Measurements from ENCODE around the gene CIRBP. TPM values are rescaled to one million over a fixed set of nuclear protein-coding genes. Genes with fewer than 3 reads are reported as not detected.

The CIRBP gene
- total and polyA plus RNA-seq, 9 of the 15 experiments (the other 6 are each of a cell fraction or from before 2014, with no cell fraction given): 20.5 to 327 (median 176) TPM

GRCh38 chr19:1292419-1293151 lies 23.5 kb downstream of the CIRBP start:
- ChIA-PET POLR2A (interaction anchor here (0.7 kb wide), 1 partner anchor 9 kb away, joined by 3 read pairs; no protein-coding TSS in a partner anchor), CTCF (ENCODE audit: low intra/inter-chr PET ratio) (no interaction called here)
- Histone ChIP-seq H3K27ac (ENCODE audit: extremely low read depth, low read depth, low read length) (no peak overlapping the region), H3K9me3 (replicated peaks; ENCODE audit: control insufficient read depth, insufficient read depth, low read depth, low read length) (no peaks in the 10 kb centered on the region), H3K4me1 (replicated peaks in 1 of 2; ENCODE audit: control insufficient read depth in 2 of 2, insufficient read depth in 2 of 2, low read length in 2 of 2) (peaks cover 0 to 96% of the 10 kb centered on the region in 2 experiments; a peak in 3 of 5 replicates), H3K9me1 (ENCODE audit: control insufficient read depth, insufficient read depth, low read length) (no peaks in the 10 kb centered on the region), H3K27me3 (ENCODE audit: control insufficient read depth in 2 of 2, insufficient read depth in 2 of 2, low read length in 2 of 2) (peaks cover 35 to 68% of the 10 kb centered on the region in 2 experiments; a peak in 4 of 5 replicates), H3K4me2 (ENCODE audit: insufficient read depth, low read length) (no peak overlapping the region), H3K36me3 (ENCODE audit: control insufficient read depth, insufficient read depth, low read length) (no peaks in the 10 kb centered on the region), H3K4me3 (no peak overlapping the region), H3K79me2 (ENCODE audit: control insufficient read depth, insufficient read depth, low read length) (no peaks in the 10 kb centered on the region), H3K9ac (ENCODE audit: insufficient read depth in 1 of 2, low read depth in 2 of 2, low read length in 2 of 2) (no peak overlapping the region), H2AFZ (ENCODE audit: low read depth, low read length) (no peak overlapping the region), H4K20me1 (replicated peaks; ENCODE audit: control insufficient read depth, insufficient read depth, low read length) (peaks cover 4% of the 10 kb centered on the region; the same call in 1 of the 2 replicates)
- DNase-seq (ENCODE audit: extremely low read depth in 1 of 4, low spot score in 3 of 4) (no peak), ATAC-seq (no peak), FAIRE-seq (no peak)
- no peak for TF ChIP-seq TAL1 (IDR thresholded peaks at IDR 0.05)
- TF ChIP-seq RNF2 (IDR thresholded peaks at IDR 0.05): no peak
- no peak for TF ChIP-seq CBX5 (IDR thresholded peaks at IDR 0.05; ENCODE audit: borderline replicate concordance, low read depth)
- no peak for TF ChIP-seq RCOR1 (IDR thresholded peaks at IDR 0.05; ENCODE audit: borderline replicate concordance in 1 of 2, low read depth in 2 of 2, low read length in 2 of 2)
- TF ChIP-seq, protein P1, sequence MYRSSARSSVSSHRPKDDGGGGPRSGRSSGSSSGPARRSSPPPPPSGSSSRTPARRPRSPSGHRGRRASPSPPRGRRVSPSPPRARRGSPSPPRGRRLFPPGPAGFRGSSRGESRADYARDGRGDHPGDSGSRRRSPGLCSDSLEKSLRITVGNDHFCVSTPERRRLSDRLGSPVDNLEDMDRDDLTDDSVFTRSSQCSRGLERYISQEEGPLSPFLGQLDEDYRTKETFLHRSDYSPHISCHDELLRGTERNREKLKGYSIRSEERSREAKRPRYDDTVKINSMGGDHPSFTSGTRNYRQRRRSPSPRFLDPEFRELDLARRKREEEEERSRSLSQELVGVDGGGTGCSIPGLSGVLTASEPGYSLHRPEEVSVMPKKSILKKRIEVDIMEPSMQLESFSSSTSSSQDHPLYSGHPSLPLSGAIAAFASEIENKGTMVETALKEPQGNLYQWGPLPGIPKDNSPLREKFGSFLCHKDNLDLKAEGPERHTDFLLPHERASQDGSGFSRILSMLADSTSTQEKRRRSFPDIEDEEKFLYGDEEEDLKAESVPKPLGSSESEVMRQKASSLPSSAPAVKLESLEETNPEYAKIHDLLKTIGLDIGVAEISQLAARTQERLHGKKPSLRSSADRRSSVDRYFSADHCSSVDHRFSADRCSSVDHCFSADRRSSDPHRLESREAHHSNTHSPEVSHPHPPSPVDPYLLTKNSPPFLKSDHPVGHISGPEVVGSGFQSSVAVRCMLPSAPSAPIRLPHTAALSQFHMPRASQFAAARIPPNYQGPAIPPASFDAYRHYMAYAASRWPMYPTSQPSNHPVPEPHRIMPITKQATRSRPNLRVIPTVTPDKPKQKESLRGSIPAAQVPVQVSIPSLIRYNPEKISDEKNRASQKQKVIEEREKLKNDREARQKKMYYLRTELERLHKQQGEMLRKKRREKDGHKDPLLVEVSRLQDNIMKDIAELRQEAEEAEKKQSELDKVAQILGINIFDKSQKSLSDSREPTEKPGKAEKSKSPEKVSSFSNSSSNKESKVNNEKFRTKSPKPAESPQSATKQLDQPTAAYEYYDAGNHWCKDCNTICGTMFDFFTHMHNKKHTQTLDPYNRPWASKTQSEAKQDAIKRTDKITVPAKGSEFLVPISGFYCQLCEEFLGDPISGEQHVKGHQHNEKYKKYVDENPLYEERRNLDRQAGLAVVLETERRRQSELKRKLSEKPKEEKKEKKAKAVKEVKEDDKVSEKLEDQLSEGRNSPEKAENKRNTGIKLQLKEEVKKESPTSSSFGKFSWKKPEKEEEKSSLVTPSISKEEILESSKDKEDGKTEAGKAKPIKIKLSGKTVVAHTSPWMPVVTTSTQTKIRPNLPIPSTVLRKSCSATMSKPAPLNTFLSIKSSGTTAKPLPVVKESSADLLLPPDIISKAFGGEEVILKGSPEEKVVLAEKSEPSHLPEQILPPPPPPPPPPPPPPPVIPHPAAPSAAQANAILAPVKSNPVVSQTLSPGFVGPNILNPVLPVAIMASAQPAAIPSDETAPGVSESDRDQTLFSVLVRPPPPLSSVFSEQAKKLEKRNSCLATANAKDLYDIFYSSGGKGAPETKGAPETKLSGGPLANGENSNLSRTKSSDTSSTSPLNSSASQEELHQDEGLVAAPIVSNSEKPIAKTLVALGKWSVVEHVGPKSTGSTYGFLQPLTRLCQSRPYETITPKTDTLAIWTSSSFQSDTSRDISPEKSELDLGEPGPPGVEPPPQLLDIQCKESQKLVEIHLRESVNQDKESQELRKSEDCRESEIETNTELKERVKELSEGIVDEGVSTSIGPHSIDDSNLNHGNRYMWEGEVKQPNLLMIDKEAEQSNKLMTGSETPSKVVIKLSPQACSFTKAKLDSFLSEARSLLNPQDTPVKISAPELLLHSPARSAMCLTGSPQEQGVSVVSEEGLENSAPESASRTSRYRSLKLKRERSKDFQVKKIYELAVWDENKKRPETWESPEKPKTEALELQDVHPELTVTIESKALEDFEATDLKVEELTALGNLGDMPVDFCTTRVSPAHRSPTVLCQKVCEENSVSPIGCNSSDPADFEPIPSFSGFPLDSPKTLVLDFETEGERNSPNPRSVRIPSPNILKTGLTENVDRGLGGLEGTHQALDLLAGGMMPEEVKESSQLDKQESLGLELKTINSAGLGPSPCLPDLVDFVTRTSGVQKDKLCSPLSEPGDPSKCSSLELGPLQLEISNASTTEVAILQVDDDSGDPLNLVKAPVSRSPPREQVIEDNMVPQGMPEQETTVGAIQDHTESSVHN (IDR thresholded peaks at IDR 0.05; ENCODE audit: borderline replicate concordance in 1 of 2, low read depth in 1 of 2): no peak
- TF ChIP-seq E2F3 (CRISPR knock-in tag; IDR thresholded peaks at IDR 0.05): no peak
- TF ChIP-seq NCOR1 (IDR thresholded peaks at IDR 0.05): no peak
- no peak for TF ChIP-seq EGR1 (conservative IDR thresholded peaks at IDR 0.05)
- no peak for TF ChIP-seq PHTF2 (CRISPR knock-in tag; IDR thresholded peaks at IDR 0.05)
- no peak for TF ChIP-seq CHD2 (IDR thresholded peaks at IDR 0.05; ENCODE audit: low read depth, low read length)
- no peak for TF ChIP-seq ZNF76 (CRISPR knock-in tag; IDR thresholded peaks at IDR 0.05; ENCODE audit: borderline replicate concordance)
- TF ChIP-seq ZNF280A (IDR thresholded peaks at IDR 0.05; ENCODE audit: low read depth, partially characterized antibody): no peak
- no peak for TF ChIP-seq ETV1 (tag; conservative IDR thresholded peaks at IDR 0.05; ENCODE audit: low read depth)
- no TSS peak for BruUV-seq (replicated peaks)
- 24% methylated on average over 16 of the region's 17 CpGs for WGBS (ENCODE audit: insufficient coverage, low coverage, missing lambda C conversion rate)
- intact Hi-C loops (cut with micrococcal nuclease) (no loop called here), in situ Hi-C loops (cut with MboI) (no loop called here)

Measured in K562 (cell line).